GM18505 (cell line): ENCODE measurements around the gene HLA-B.

Experiments
- ATAC-seq: cut with Tn5 transposase; IDR thresholded peaks from one replicate; pipeline ENCODE4 v1.9.1; 2021; ENCODE audit not compliant: unreplicated experiment
- POLR2A ChIP-seq: IDR thresholded peaks from 4 replicates; pipeline ENCODE4 v1.6.1; 2011; ENCODE audit warnings: borderline replicate concordance; ENCODE audit not compliant: insufficient read depth, insufficient read length; ENCODE audit errors: extremely low read depth

HLA-B gene

GRCh38 chr6:31352683-31353383, 4.1 kb downstream of the HLA-B start:
- ATAC-seq, result no peak
- TF ChIP-seq POLR2A, result peak; percentile 70

GRCh38 chr6:31352310-31352682, 4.7 kb downstream of the HLA-B start:
- no peak for ATAC-seq
- no peak for TF ChIP-seq POLR2A

GRCh38 chr6:31351401-31352309, 5.3 kb downstream of the HLA-B start:
- no peak for ATAC-seq
- peak; percentile 32 for TF ChIP-seq POLR2A

GRCh38 chr6:31351033-31351380, 6.0 kb downstream of the HLA-B start:
- no peak for ATAC-seq
- TF ChIP-seq POLR2A, result peak; percentile 34

GRCh38 chr6:31350196-31351032, 6.6 kb downstream of the HLA-B start:
- no peak for ATAC-seq
- no peak for TF ChIP-seq POLR2A

GRCh38 chr6:31349301-31349700, 7.7 kb downstream of the HLA-B start:
- no peak for TF ChIP-seq POLR2A
- ATAC-seq, result no peak

- TF ChIP-seq POLR2A, result no peak
- ATAC-seq, result no peak
Observed at GRCh38 chr6:31345026-31345730, 11.8 kb downstream of the HLA-B start.

GRCh38 chr6:31340228-31340627, 16.8 kb downstream of the HLA-B start:
- TF ChIP-seq POLR2A, result no peak
- no peak for ATAC-seq

GRCh38 chr6:31339210-31339609, 17.8 kb downstream of the HLA-B start:
- TF ChIP-seq POLR2A, result no peak
- no peak for ATAC-seq

GRCh38 chr6:31336896-31337496, 20.0 kb downstream of the HLA-B start:
- ATAC-seq, result no peak
- TF ChIP-seq POLR2A, result no peak

GRCh38 chr6:31332637-31333602, 24.1 kb downstream of the HLA-B start:
- no peak for ATAC-seq
- TF ChIP-seq POLR2A, result no peak
